ENCODE results near the gene RRP15. TPM values are rescaled to one million over a fixed set of nuclear protein-coding genes. Genes with fewer than 3 reads are reported as not detected.

The RRP15 gene
- total RNA-seq, 3 donors from 2014 or later = 9.8 to 17.7 (median 10.0) TPM

DNA sequence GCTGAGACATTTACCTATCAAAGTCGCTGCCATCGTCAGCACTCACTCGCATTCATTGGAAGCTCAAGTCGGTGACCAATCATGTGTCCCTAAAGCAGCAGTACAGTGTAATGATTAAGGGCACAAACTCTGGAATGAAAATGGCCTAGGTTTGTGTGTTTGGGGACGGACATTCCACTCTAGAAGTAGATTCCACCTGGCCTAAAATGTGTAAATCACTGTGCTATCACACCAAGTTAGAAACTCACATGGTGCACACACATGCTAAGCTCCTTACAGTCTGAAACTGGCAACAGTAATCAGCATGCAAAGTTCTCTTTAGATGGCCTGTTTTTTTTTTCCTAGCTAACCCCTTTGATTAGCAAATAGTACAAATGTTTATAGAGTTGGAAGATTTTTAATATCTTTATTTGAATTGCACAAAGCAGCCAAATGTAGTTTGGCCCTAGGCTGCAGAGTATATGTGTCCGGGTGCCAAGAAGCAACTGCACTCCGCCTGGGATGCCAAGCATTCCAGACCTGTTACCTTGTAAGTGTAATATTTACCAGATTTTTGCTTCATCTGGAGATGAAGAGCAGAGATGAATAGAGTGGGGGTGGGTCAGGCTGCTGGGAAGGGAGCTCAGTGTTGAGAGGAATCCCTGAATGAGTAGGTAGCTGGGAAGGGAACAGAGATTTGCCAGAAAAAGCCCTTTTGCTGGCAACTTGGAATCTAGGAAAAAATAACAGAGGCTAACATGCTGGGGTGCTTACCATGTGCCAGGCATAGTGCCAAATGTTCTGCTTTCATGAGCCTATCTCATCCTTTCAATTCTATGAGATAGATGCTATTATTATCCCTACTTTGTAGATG lies 95.3 kb downstream of the RRP15 start:
- ATAC-seq = no peak
- intact Hi-C loops (cut with DNase I, micrococcal nuclease) = no loop called here
- TF ChIP-seq CTCF (IDR thresholded peaks at IDR 0.05) = no peak
- Histone ChIP-seq H3K9me3 (no peaks in the 10 kb centered on the region), H3K4me1 (ENCODE audit: low read depth) (no peaks in the 10 kb centered on the region), H3K36me3 (ENCODE audit: low read depth) (no peaks in the 10 kb centered on the region), H3K4me3 (no peak overlapping the region)
- no peak for DNase-seq

- TF ChIP-seq CTCF (IDR thresholded peaks at IDR 0.05) = no peak
- ATAC-seq (no peak), DNase-seq (no peak)
- intact Hi-C loops (cut with DNase I, micrococcal nuclease) = no loop called here
- Histone ChIP-seq H3K9me3 (no peaks in the 10 kb centered on the region), H3K4me3 (no peak overlapping the region), H3K36me3 (ENCODE audit: low read depth) (no peaks in the 10 kb centered on the region), H3K4me1 (ENCODE audit: low read depth) (no peaks in the 10 kb centered on the region)
Measured at GRCh38 chr1:218382261-218382660, 97.2 kb downstream of the RRP15 start.

GRCh38 chr1:218383051-218383450 lies 98.0 kb downstream of the RRP15 start:
- intact Hi-C loops (cut with DNase I, micrococcal nuclease) = no loop called here
- no peak for ATAC-seq
- H3K9me3 ChIP-seq = no peaks in the 10 kb centered on the region
- H3K4me3 ChIP-seq = no peak overlapping the region
- TF ChIP-seq CTCF (IDR thresholded peaks at IDR 0.05) = no peak
- no peak for DNase-seq
- no peaks in the 10 kb centered on the region for H3K36me3 ChIP-seq (ENCODE audit: low read depth)
- no peaks in the 10 kb centered on the region for H3K4me1 ChIP-seq (ENCODE audit: low read depth)

DNA sequence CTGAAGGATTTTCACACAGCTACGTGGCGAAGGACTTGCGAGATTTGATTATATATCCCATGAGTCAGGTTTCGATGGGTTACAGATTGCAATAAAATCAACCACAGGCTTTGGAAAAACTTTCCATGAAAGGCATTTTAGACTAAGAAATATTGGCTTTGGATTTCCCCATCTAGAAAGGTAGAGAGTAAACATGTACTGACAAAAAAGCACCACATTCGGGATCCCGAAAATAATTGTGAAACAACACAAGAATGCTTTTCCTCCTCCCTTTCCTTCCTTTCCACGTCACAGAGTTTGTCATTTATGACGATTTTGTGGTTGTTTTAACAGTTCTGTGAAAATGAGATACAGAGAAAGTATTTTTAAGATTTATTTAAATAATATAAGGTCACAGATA lies 98.6 kb downstream of the RRP15 start:
- Histone ChIP-seq H3K4me1 (ENCODE audit: low read depth) (no peaks in the 10 kb centered on the region), H3K9me3 (no peaks in the 10 kb centered on the region), H3K36me3 (ENCODE audit: low read depth) (no peaks in the 10 kb centered on the region), H3K4me3 (no peak overlapping the region)
- TF ChIP-seq CTCF (IDR thresholded peaks at IDR 0.05) = no peak
- ATAC-seq = no peak
- intact Hi-C loops (cut with DNase I, micrococcal nuclease) = no loop called here
- DNase-seq = no peak

DNA sequence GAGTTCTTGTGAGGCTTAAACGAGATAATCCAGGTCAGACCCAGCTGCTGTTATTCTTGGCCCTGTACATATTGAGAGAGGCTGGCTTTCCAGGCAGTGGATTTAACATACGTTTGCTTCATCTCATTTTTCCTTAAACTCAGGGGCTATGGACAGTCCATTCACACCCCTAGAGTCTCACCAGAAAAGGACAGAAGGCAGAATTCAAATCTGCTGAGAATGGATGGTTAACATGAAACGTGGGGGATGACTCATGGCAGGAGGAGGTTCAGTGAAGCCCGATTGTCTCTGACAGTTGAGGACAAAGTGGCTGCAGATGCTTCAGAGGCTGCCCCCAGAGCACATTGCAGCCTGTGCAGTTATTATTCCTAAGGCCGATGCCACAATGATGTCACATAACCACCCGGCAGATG lies 99.5 kb downstream of the RRP15 start:
- intact Hi-C loops (cut with DNase I, micrococcal nuclease) = no loop called here
- Histone ChIP-seq H3K4me3 (no peak overlapping the region), H3K4me1 (ENCODE audit: low read depth) (no peaks in the 10 kb centered on the region), H3K36me3 (ENCODE audit: low read depth) (no peaks in the 10 kb centered on the region), H3K9me3 (no peaks in the 10 kb centered on the region)
- no peak for DNase-seq
- ATAC-seq = no peak
- TF ChIP-seq CTCF (IDR thresholded peaks at IDR 0.05) = no peak

Other genes starting within 250 kb of the RRP15 start
- gene TGFB2, start 60.0 kb downstream of the RRP15 start, total RNA-seq = 1 to 10 TPM in 1 of 3 donors, under 1 TPM in 2; 0.09 to 8.5 (median 0.48) TPM